Measurements from ENCODE around the gene MRPL9. TPM values are rescaled to one million over a fixed set of nuclear protein-coding genes. Genes with fewer than 3 reads are reported as not detected.

The MRPL9 gene
- total and polyA plus RNA-seq, 7 experiments from 2014 or later = 77.0 to 168 (median 115) TPM

- Mint-ChIP-seq H3K27me3 (peaks cover 22 to 43% (median 33%) of the 10 kb centered on the region in 5 donors), H3K9me3 (no peaks in the 10 kb centered on the region), H3K27ac (no peak overlapping the region), H3K4me1 (peaks cover 2 to 6% (median 3%) of the 10 kb centered on the region in 7 donors), H3K4me3 (no peak overlapping the region), H3K36me3 (peaks cover 0 to 2% (median 0%) of the 10 kb centered on the region in 5 donors)
- no peak for ATAC-seq
- no peak overlapping the region for H3K27ac ChIP-seq (ENCODE audit: low read depth, low read length)
- H3K4me3 ChIP-seq (ENCODE audit: low read length) = no peak overlapping the region
- H3K27me3 ChIP-seq (ENCODE audit: control insufficient read depth in 2 of 2, insufficient read depth in 2 of 2, low read length in 2 of 2) = peaks cover 0 to 6% of the 10 kb centered on the region in 2 donors
- H3K4me1 ChIP-seq (ENCODE audit: control insufficient read depth in 2 of 2, insufficient read depth in 2 of 2, low read length in 2 of 2) = no peaks in the 10 kb centered on the region
- ChIA-PET CTCF (no interaction called here), POLR2A (no interaction called here)
- intact Hi-C loops (cut with micrococcal nuclease) = no loop called here
- H3K9me3 ChIP-seq (ENCODE audit: control insufficient read depth in 2 of 3, low read length in 3 of 3) = no peaks in the 10 kb centered on the region
- no peaks in the 10 kb centered on the region for H3K36me3 ChIP-seq (ENCODE audit: control insufficient read depth in 2 of 3, insufficient read depth in 3 of 3, low read length in 3 of 3)
- DNase-seq = no peak
Measured at GRCh38 chr1:151711951-151712350, 51.3 kb downstream of the MRPL9 start.

DNA sequence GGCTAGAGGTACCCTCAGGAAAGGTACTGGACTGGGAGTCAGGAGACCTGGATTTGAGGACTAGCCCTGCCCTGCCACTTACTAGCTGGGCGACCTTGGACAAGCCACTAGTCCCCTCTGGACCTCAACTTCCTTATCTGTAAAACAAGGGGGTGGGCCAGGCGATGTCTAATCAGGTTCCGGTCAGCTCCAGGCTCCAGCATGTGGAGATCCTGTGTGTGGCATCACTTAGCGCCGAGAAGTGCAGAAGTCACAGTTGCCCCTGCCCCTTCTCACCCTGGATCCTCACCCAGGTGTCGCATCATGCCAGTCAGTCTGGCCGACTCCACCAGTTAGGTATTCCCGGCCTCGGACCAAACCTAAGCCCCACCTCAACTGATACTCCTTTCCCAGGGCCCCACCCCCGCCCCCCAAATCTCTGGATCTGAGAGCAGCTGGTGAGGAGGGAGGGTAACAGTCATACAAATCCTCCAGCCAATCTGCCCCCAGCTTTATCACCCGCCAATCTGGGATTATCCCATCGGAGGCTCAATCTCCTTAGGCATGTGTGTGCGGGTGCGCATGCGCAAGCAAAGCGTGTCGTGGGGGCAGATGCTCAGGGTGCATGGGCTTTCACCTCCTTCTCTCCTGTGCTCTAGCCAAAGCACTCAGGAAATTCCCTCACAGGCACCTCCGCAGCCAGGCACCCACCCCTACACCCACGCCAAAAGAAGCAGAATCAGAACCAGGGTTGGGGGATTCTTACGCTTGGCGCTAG lies 52.1 kb downstream of the MRPL9 start:
- intact Hi-C loops (cut with micrococcal nuclease) = no loop called here
- ChIA-PET POLR2A (no interaction called here), CTCF (no interaction called here)
- H3K27ac Mint-ChIP-seq = no peak overlapping the region
- DNase-seq (no peak), ATAC-seq (no peak)
- no peak overlapping the region for H3K27ac ChIP-seq (ENCODE audit: low read depth, low read length)
- no peaks in the 10 kb centered on the region for H3K36me3 Mint-ChIP-seq
- H3K4me1 Mint-ChIP-seq = peaks cover 0 to 5% (median 0%) of the 10 kb centered on the region in 7 donors
- H3K27me3 ChIP-seq (ENCODE audit: control insufficient read depth in 2 of 2, insufficient read depth in 2 of 2, low read length in 2 of 2) = peaks cover 0 to 3% of the 10 kb centered on the region in 2 donors
- no peak overlapping the region for H3K4me3 Mint-ChIP-seq
- no peak overlapping the region for H3K4me3 ChIP-seq (ENCODE audit: low read length)
- peaks cover 19 to 39% (median 28%) of the 10 kb centered on the region in 5 donors for H3K27me3 Mint-ChIP-seq
- no peaks in the 10 kb centered on the region for H3K9me3 Mint-ChIP-seq
- no peaks in the 10 kb centered on the region for H3K9me3 ChIP-seq (ENCODE audit: control insufficient read depth in 2 of 3, low read length in 3 of 3)
- no peaks in the 10 kb centered on the region for H3K36me3 ChIP-seq (ENCODE audit: control insufficient read depth in 2 of 3, insufficient read depth in 3 of 3, low read length in 3 of 3)
- no peaks in the 10 kb centered on the region for H3K4me1 ChIP-seq (ENCODE audit: control insufficient read depth in 2 of 2, insufficient read depth in 2 of 2, low read length in 2 of 2)

GRCh38 chr1:151710187-151710840 lies 53.0 kb downstream of the MRPL9 start:
- Mint-ChIP-seq H3K36me3 (no peaks in the 10 kb centered on the region), H3K27me3 (peaks cover 10 to 30% (median 19%) of the 10 kb centered on the region in 5 donors), H3K27ac (no peak overlapping the region), H3K4me3 (no peak overlapping the region), H3K4me1 (peaks cover 0 to 8% (median 0%) of the 10 kb centered on the region in 7 donors), H3K9me3 (no peaks in the 10 kb centered on the region)
- no peak overlapping the region for H3K4me3 ChIP-seq (ENCODE audit: low read length)
- no peak overlapping the region for H3K27ac ChIP-seq (ENCODE audit: low read depth, low read length)
- CTCF ChIA-PET = no interaction called here
- no peaks in the 10 kb centered on the region for H3K9me3 ChIP-seq (ENCODE audit: control insufficient read depth in 2 of 3, low read length in 3 of 3)
- DNase-seq (peak in 1 of 9 donors; percentile 32), ATAC-seq (no peak)
- intact Hi-C loops (cut with micrococcal nuclease) = no loop called here
- no peaks in the 10 kb centered on the region for H3K4me1 ChIP-seq (ENCODE audit: control insufficient read depth in 2 of 2, insufficient read depth in 2 of 2, low read length in 2 of 2)
- POLR2A ChIA-PET = no interaction called here
- no peaks in the 10 kb centered on the region for H3K27me3 ChIP-seq (ENCODE audit: control insufficient read depth in 2 of 2, insufficient read depth in 2 of 2, low read length in 2 of 2)
- no peaks in the 10 kb centered on the region for H3K36me3 ChIP-seq (ENCODE audit: control insufficient read depth in 2 of 3, insufficient read depth in 3 of 3, low read length in 3 of 3)

Other genes starting within 250 kb of the MRPL9 start
- gene TUFT1, start 223.2 kb downstream of the MRPL9 start, total RNA-seq = 1 to 10 TPM in 4 of 5 experiments, under 1 TPM in 1; 0.92 to 4.8 (median 3.4) TPM
- 1 to 10 TPM; 2.2 to 3.1 TPM for gene TUFT1, start 223.2 kb downstream of the MRPL9 start, polyA plus RNA-seq
- 10 to 100 TPM; 25.5 to 42.1 (median 41.0) TPM for gene SNX27, start 151.4 kb downstream of the MRPL9 start, total RNA-seq
- 10 to 100 TPM; 11.7 to 14.7 TPM for gene SNX27, start 151.4 kb downstream of the MRPL9 start, polyA plus RNA-seq
- gene CELF3, start 46.7 kb downstream of the MRPL9 start, total RNA-seq = not detected
- gene CELF3, start 46.7 kb downstream of the MRPL9 start, polyA plus RNA-seq = not detected
- not detected for gene RIIAD1, start 42.0 kb downstream of the MRPL9 start, total RNA-seq
- gene RIIAD1, start 42.0 kb downstream of the MRPL9 start, polyA plus RNA-seq = not detected
- 10 to 100 TPM in 3 of 5 experiments, 1 to 10 TPM in 2; 7.7 to 23.1 (median 17.0) TPM for gene TDRKH, start 27.0 kb upstream of the MRPL9 start, total RNA-seq
- gene TDRKH, start 27.0 kb upstream of the MRPL9 start, polyA plus RNA-seq = 10 to 100 TPM; 17.4 to 18.7 TPM
- under 1 TPM in 2 of 5 experiments, not detected in 3; 0.07 to 0.24 TPM for gene LINGO4, start 41.9 kb upstream of the MRPL9 start, total RNA-seq
- gene LINGO4, start 41.9 kb upstream of the MRPL9 start, polyA plus RNA-seq = not detected
- 1 to 10 TPM in 1 of 5 experiments, under 1 TPM in 4; 0.16 to 2.5 (median 0.21) TPM for gene RORC, start 68.3 kb upstream of the MRPL9 start, total RNA-seq
- under 1 TPM in 1 of 2 donors, not detected in 1; 0.37 TPM for gene RORC, start 68.3 kb upstream of the MRPL9 start, polyA plus RNA-seq
- under 1 TPM in 2 of 5 experiments, not detected in 3; 0.34 to 0.87 TPM for gene C2CD4D, start 76.3 kb upstream of the MRPL9 start, total RNA-seq
- under 1 TPM in 1 of 2 donors, not detected in 1; 0.18 TPM for gene C2CD4D, start 76.3 kb upstream of the MRPL9 start, polyA plus RNA-seq
- gene THEM5, start 90.2 kb upstream of the MRPL9 start, total RNA-seq = not detected
- gene THEM5, start 90.2 kb upstream of the MRPL9 start, polyA plus RNA-seq = not detected
- gene THEM4, start 146.0 kb upstream of the MRPL9 start, total RNA-seq = 100 to 1,000 TPM in 2 of 5 experiments, 10 to 100 TPM in 3; 37.6 to 143 (median 44.6) TPM
- 100 to 1,000 TPM; 113 to 122 TPM for gene THEM4, start 146.0 kb upstream of the MRPL9 start, polyA plus RNA-seq
- gene S100A10, start 230.4 kb upstream of the MRPL9 start, total RNA-seq = 100 to 1,000 TPM; 131 to 361 (median 143) TPM
- 100 to 1,000 TPM; 458 to 492 TPM for gene S100A10, start 230.4 kb upstream of the MRPL9 start, polyA plus RNA-seq

Data from naive thymus-derived CD4-positive, alpha-beta T cell (primary cell).